H1 (cell line): ENCODE results near the gene NXPE1. TPM values are rescaled to one million over a fixed set of nuclear protein-coding genes. Genes with fewer than 3 reads are reported as not detected.

Experiments used
- CTCF ChIA-PET: fragments of 300-600 bp; sonication (Branson Sonifier 250); formaldehyde crosslinking; loops from one replicate; lab custom pipeline; 2021; ENCODE audit not compliant: partially characterized antibody; lab: Charles Lee
- POLR2A ChIA-PET: fragments of 300-600 bp; sonication (Branson Sonifier 250); formaldehyde crosslinking; loops from one replicate; lab custom pipeline; 2021; ENCODE audit warnings: inconsistent platforms; ENCODE audit not compliant: partially characterized antibody; lab: Charles Lee
- DNase-seq, 2 experiments: peaks; one replicate each; pipeline versions ENCODE4 v3.0.0 to v3.0.0-alpha.2; 2010 to 2022; ENCODE audit warnings: low spot score in 2 of 2, low read depth in 1 of 2, mixed read lengths in 1 of 2
- FAIRE-seq: peaks from 2 replicates; lab custom pipeline; 2011; peaks lifted over from hg19 to GRCh38; lab: Jason Lieb, UNC
- H2AFZ ChIP-seq: 2 replicates; pipeline ENCODE4 v1.8.1; 2012; ENCODE audit warnings: low read length, inconsistent platforms
- H2AK5ac ChIP-seq: 2 replicates; pipeline ENCODE4 v1.6.1; 2013; ENCODE audit warnings: low read depth, low read length
- H2BK120ac ChIP-seq: replicated peaks from 2 replicates; pipeline ENCODE3; 2013; ENCODE audit warnings: low read depth, low read length, inconsistent platforms
- H2BK12ac ChIP-seq: 2 replicates; pipeline ENCODE4 v1.6.1; 2013; ENCODE audit warnings: low read depth, low read length
- H2BK15ac ChIP-seq: 2 replicates; pipeline ENCODE4 v1.6.1; 2013; ENCODE audit warnings: low read length
- H2BK20ac ChIP-seq: 2 replicates; pipeline ENCODE4 v1.6.1; 2013; ENCODE audit warnings: low read length
- H2BK5ac ChIP-seq: 2 replicates; pipeline ENCODE4 v1.6.1; 2013; ENCODE audit warnings: low read depth, low read length
- H3K14ac ChIP-seq: 2 replicates; pipeline ENCODE4 v1.6.1; 2013; ENCODE audit warnings: inconsistent platforms; ENCODE audit not compliant: insufficient read length
- H3K18ac ChIP-seq: 2 replicates; pipeline ENCODE4 v1.6.1; 2013; ENCODE audit warnings: low read length; ENCODE audit errors: extremely low read depth
- H3K23ac ChIP-seq: 2 replicates; pipeline ENCODE4 v1.6.1; 2013; ENCODE audit warnings: inconsistent platforms; ENCODE audit not compliant: insufficient read length
- H3K23me2 ChIP-seq: 2 replicates; pipeline ENCODE4 v1.6.1; 2013; ENCODE audit warnings: low read depth, low read length
- H3K27ac ChIP-seq: 2 replicates; pipeline ENCODE4 v1.6.1; 2011; ENCODE audit warnings: low read depth, low read length, inconsistent platforms
- H3K27me3 ChIP-seq, 4 experiments: replicated peaks in 1 of 4; 1 replicate in 1 of 4; 2 replicates in 3 of 4; pipeline versions ENCODE4 v1.6.1 to v1.8.1; 2011 to 2013; ENCODE audit warnings: low read length in 3 of 4, mild to moderate bottlenecking in 3 of 4, inconsistent platforms in 2 of 4, mixed read lengths in 2 of 4, moderate library complexity in 1 of 4; ENCODE audit not compliant: control insufficient read depth in 3 of 4, insufficient read depth in 3 of 4; ENCODE audit errors: extremely low read depth in 1 of 4
- H3K36me3 ChIP-seq, 4 experiments: 2 replicates each; pipeline versions ENCODE4 v1.6.1 to v1.8.1; 2011 to 2013; ENCODE audit warnings: mild to moderate bottlenecking in 4 of 4, low read length in 3 of 4, moderate library complexity in 2 of 4, control low read depth in 1 of 4, inconsistent platforms in 1 of 4; ENCODE audit not compliant: insufficient read depth in 4 of 4, control insufficient read depth in 2 of 4
- H3K4ac ChIP-seq: replicated peaks from 2 replicates; pipeline ENCODE3; 2013; ENCODE audit warnings: low read length, low read depth, mixed read lengths, inconsistent platforms; ENCODE audit not compliant: insufficient read length
- H3K4me1 ChIP-seq, 4 experiments: replicated peaks in 1 of 4; 1 replicate in 1 of 4; 2 replicates in 3 of 4; pipeline versions ENCODE4 v1.6.1 to v1.8.1; 2011 to 2013; ENCODE audit warnings: low read length in 3 of 4, inconsistent platforms in 2 of 4, mixed read lengths in 1 of 4; ENCODE audit not compliant: insufficient read depth in 4 of 4, control insufficient read depth in 3 of 4
- H3K4me2 ChIP-seq, 2 experiments: 2 replicates each; pipeline versions ENCODE4 v1.6.1 to v1.8.1; 2011 to 2013; ENCODE audit warnings: low read depth in 2 of 2, low read length in 2 of 2, control low read depth in 1 of 2, inconsistent platforms in 1 of 2, mild to moderate bottlenecking in 1 of 2; ENCODE audit not compliant: insufficient read depth in 1 of 2
- H3K4me3 ChIP-seq, 4 experiments: fragments of 200-600, 300-600 bp in 1 of 4; sonication (generic), shearing (Covaris generic), sonication (Bioruptor Twin) in 1 of 4; 2 replicates each; pipeline versions ENCODE4 v1.5.1 to v1.8.1; 2011 to 2016; ENCODE audit warnings: low read length in 4 of 4, low read depth in 3 of 4, control low read depth in 2 of 4, inconsistent platforms in 2 of 4, mild to moderate bottlenecking in 2 of 4, mixed read lengths in 1 of 4, moderate library complexity in 1 of 4; ENCODE audit not compliant: insufficient read depth in 2 of 4; ENCODE audit errors: extremely low read depth in 1 of 4
- H3K56ac ChIP-seq: replicated peaks from 2 replicates; pipeline ENCODE3; 2013; ENCODE audit warnings: low read depth, mild to moderate bottlenecking, mixed read lengths, low read length, inconsistent platforms; ENCODE audit not compliant: insufficient read length
- H3K79me1 ChIP-seq: 2 replicates; pipeline ENCODE4 v1.6.1; 2013; ENCODE audit warnings: low read depth, low read length, control low read depth
- H3K79me2 ChIP-seq, 2 experiments: 2 replicates each; pipeline versions ENCODE4 v1.6.1 to v1.8.1; 2012 to 2013; ENCODE audit warnings: low read length in 2 of 2, mild to moderate bottlenecking in 2 of 2, inconsistent platforms in 1 of 2; ENCODE audit not compliant: insufficient read depth in 2 of 2, control insufficient read depth in 1 of 2
- H3K9ac ChIP-seq, 4 experiments: replicated peaks in 1 of 4; 1 replicate in 1 of 4; 2 replicates in 3 of 4; pipeline versions ENCODE4 v1.6.1 to v1.8.1; 2011 to 2013; ENCODE audit warnings: low read depth in 3 of 4, low read length in 3 of 4, control low read depth in 2 of 4, mild to moderate bottlenecking in 2 of 4, moderate library complexity in 2 of 4, inconsistent platforms in 1 of 4; ENCODE audit errors: extremely low read depth in 1 of 4
- H3K9me3 ChIP-seq, 2 experiments: 2 replicates each; pipeline versions ENCODE4 v1.6.1 to v1.8.1; 2012 to 2013; ENCODE audit warnings: mild to moderate bottlenecking in 2 of 2, moderate library complexity in 2 of 2, control low read depth in 1 of 2, inconsistent platforms in 1 of 2, low read depth in 1 of 2, low read length in 1 of 2, mixed read lengths in 1 of 2; ENCODE audit not compliant: insufficient read depth in 2 of 2
- H4K20me1 ChIP-seq, 2 experiments: replicated peaks in 1 of 2; 2 replicates each; pipeline versions ENCODE3 to v1.8.1; 2011 to 2013; ENCODE audit warnings: inconsistent platforms in 2 of 2, low read length in 2 of 2, mild to moderate bottlenecking in 1 of 2; ENCODE audit not compliant: insufficient read depth in 2 of 2, control insufficient read depth in 1 of 2
- H4K5ac ChIP-seq: 2 replicates; pipeline ENCODE4 v1.6.1; 2013; ENCODE audit warnings: low read length, low read depth, mixed read lengths, inconsistent platforms; ENCODE audit not compliant: insufficient read length
- H4K8ac ChIP-seq: 2 replicates; pipeline ENCODE4 v1.8.0; 2013; ENCODE audit warnings: mild to moderate bottlenecking, moderate library complexity, low read length, inconsistent platforms; ENCODE audit not compliant: insufficient read depth; ENCODE audit errors: extremely low read depth
- H4K91ac ChIP-seq: replicated peaks from 2 replicates; pipeline ENCODE3; 2013; ENCODE audit warnings: low read length, mixed read lengths, inconsistent platforms; ENCODE audit not compliant: insufficient read length
- ATF3 ChIP-seq: IDR thresholded peaks from 2 replicates; pipeline ENCODE4 v1.6.1; 2011; ENCODE audit warnings: low read depth, mild to moderate bottlenecking, low read length; ENCODE audit not compliant: insufficient read depth
- MAFK ChIP-seq: IDR thresholded peaks from 2 replicates; pipeline ENCODE4 v1.6.1; 2012; ENCODE audit warnings: low read depth, mild to moderate bottlenecking, improper control_type of control experiment, low read length
- RBBP5 ChIP-seq: IDR thresholded peaks from 2 replicates; pipeline ENCODE4 v1.7.1; 2012; ENCODE audit warnings: low read depth, mild to moderate bottlenecking, inconsistent platforms, low read length, moderate library complexity, borderline replicate concordance
- RNF2 ChIP-seq: fragments of 200-900, 300-1000 bp; sonication (generic); IDR thresholded peaks from 2 replicates; pipeline ENCODE4 v1.7.1; 2016; ENCODE audit warnings: borderline replicate concordance, low read depth, mild to moderate bottlenecking, antibody characterized with exemption, low read length; ENCODE audit not compliant: poor library complexity, severe bottlenecking; ENCODE audit errors: missing control alignments
- SIN3A ChIP-seq, 2 experiments: IDR thresholded peaks in 1 of 2; conservative IDR thresholded peaks in 1 of 2; 2 replicates each; pipeline ENCODE4 v1.6.1; 2011 to 2012; ENCODE audit warnings: low read length in 2 of 2, improper control_type of control experiment in 1 of 2, low read depth in 1 of 2, mild to moderate bottlenecking in 1 of 2
- WGBS, 2 experiments: shearing (Covaris generic) in 1 of 2; methylation state at CpG; one replicate each; pipeline versions ENCODE4 v1.1.6 to v1.1.7; 2013 to 2015; ENCODE audit warnings: low lambda C conversion rate in 2 of 2, mixed read lengths in 2 of 2, inconsistent platforms in 1 of 2, low coverage in 1 of 2, missing lambda C conversion rate in 1 of 2; ENCODE audit not compliant: insufficient replicate concordance in 2 of 2, insufficient coverage in 1 of 2, insufficient read length in 1 of 2; ENCODE audit errors: extremely low coverage in 1 of 2, missing lambda C conversion rate in 1 of 2; 5-methylcytosine and 5-hydroxymethylcytosine counted together
- polyA plus RNA-seq, 7 experiments: library from polyadenylated mRNA; depleted of rRNA in 3 of 7; stranded (reverse) in 5 of 7; unstranded in 2 of 7; fragments of >200 nt in 5 of 7; fragments of 200-250 nt in 2 of 7; gene quantifications; 1 replicate in 5 of 7; 2 replicates in 1 of 7; 4 replicates in 1 of 7; pipeline versions ENCODE4 v1.2.1 to v1.2.3, GENCODE V29; 2011 to 2013; ENCODE audit warnings: missing spikeins in 2 of 7, mixed read lengths in 2 of 7
- total RNA-seq: library from RNA; stranded (reverse); fragmentation: NEBNext Ultra II Directional; extraction: Animal tissue kit (Norgen Biotek cat#: 25700); gene quantifications from 2 replicates; pipeline ENCODE4 v1.2.1, GENCODE V29; 2021
- TF ChIP-seq, protein P1 (sequence below): IDR thresholded peaks from 2 replicates; pipeline ENCODE4 v1.6.1; 2012; ENCODE audit warnings: low read length, inconsistent platforms

NXPE1 gene
- total and polyA plus RNA-seq, 2 of the 8 experiments (the other 6 are each of a cell fraction or from before 2014, with no cell fraction given) = not detected

DNA sequence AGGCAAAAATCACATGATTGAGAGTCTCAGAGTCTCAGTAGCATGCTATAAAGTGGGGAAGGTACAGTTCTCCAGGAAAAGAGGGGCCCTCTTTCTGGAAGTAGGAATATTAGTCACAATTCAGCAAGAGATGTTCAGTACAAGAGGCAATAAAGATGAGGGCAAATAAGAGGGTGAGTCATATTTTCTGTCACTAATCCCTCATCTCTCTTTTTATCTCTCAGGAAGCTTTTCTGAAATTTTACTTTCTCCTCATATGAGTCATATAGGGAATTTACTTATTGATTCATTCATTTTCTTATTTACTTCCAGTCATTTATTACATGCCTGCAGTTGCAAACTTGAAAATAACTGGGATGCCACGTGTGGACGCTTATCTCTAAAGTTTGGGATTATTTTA lies 3.4 kb upstream of the NXPE1 start:
- no peak overlapping the region for H3K27ac ChIP-seq
- H3K4me1 ChIP-seq = peaks cover 0 to 4% (median 3%) of the 10 kb centered on the region in 4 experiments; a peak in 3 of 7 replicates
- H3K79me1 ChIP-seq = no peaks in the 10 kb centered on the region
- H3K14ac ChIP-seq = no peak overlapping the region
- no peak overlapping the region for H4K91ac ChIP-seq
- H4K8ac ChIP-seq = no peak overlapping the region
- no peaks in the 10 kb centered on the region for H3K79me2 ChIP-seq
- no peak overlapping the region for H3K4me2 ChIP-seq
- no peak overlapping the region for H2BK15ac ChIP-seq
- no peak overlapping the region for H3K56ac ChIP-seq
- H3K9me3 ChIP-seq = no peaks in the 10 kb centered on the region
- H3K27me3 ChIP-seq = no peaks in the 10 kb centered on the region
- H2BK120ac ChIP-seq = no peak overlapping the region
- no peak overlapping the region for H2BK12ac ChIP-seq
- H3K4ac ChIP-seq = no peak overlapping the region
- H3K4me3 ChIP-seq = no peak overlapping the region
- no peaks in the 10 kb centered on the region for H3K23me2 ChIP-seq
- no peak overlapping the region for H2BK5ac ChIP-seq
- H2BK20ac ChIP-seq = no peak overlapping the region
- no peak overlapping the region for H4K5ac ChIP-seq
- ChIA-PET POLR2A (no interaction called here), CTCF (no interaction called here)
- no peaks in the 10 kb centered on the region for H4K20me1 ChIP-seq
- FAIRE-seq = no peak
- H3K23ac ChIP-seq = no peak overlapping the region
- WGBS, 2 experiments = 81% methylated on average over 2 of the region's 2 CpGs; no CpG with 5 or more reads in 1 of the 2 experiments
- no peaks in the 10 kb centered on the region for H3K36me3 ChIP-seq
- H3K9ac ChIP-seq = no peak overlapping the region
- no peak overlapping the region for H2AFZ ChIP-seq
- DNase-seq = no peak
- no peak overlapping the region for H2AK5ac ChIP-seq
- H3K18ac ChIP-seq = no peak overlapping the region
- TF ChIP-seq RNF2 (no peak), MAFK (no peak), SIN3A (conservative IDR thresholded peaks at IDR 0.05 in 1 of 2, IDR thresholded peaks at IDR 0.05 in 1 of 2; ENCODE audit: low read depth in 1 of 2, low read length in 2 of 2) (no peak), ATF3 (no peak), RBBP5 (no peak)
- TF ChIP-seq, protein P1, sequence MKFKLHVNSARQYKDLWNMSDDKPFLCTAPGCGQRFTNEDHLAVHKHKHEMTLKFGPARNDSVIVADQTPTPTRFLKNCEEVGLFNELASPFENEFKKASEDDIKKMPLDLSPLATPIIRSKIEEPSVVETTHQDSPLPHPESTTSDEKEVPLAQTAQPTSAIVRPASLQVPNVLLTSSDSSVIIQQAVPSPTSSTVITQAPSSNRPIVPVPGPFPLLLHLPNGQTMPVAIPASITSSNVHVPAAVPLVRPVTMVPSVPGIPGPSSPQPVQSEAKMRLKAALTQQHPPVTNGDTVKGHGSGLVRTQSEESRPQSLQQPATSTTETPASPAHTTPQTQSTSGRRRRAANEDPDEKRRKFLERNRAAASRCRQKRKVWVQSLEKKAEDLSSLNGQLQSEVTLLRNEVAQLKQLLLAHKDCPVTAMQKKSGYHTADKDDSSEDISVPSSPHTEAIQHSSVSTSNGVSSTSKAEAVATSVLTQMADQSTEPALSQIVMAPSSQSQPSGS = no peak
